ENCODE data around the gene PDE4A. TPM values are rescaled to one million over a fixed set of nuclear protein-coding genes. Genes with fewer than 3 reads are reported as not detected.
A peak's percentile ranks its signal among the peaks of the same experiment; 100 is the strongest.

Gene PDE4A
- polyA plus RNA-seq, 2 of the 4 experiments (the other 2 are of a cell fraction): 1.2 to 3.7 TPM

- FAIRE-seq: no peak
- CTCF ChIA-PET: interaction anchor here (0.6 to 1.6 kb wide), 4 partner anchors 9 to 258 kb away, joined by 3 to 4 read pairs (median 4); no protein-coding TSS in a partner anchor
- H3K27ac ChIP-seq: peak within 1 kb of the TSS; percentile 100
- peak in 1 of 2 experiments; percentile 52; a peak in 1 of 4 replicates for TF ChIP-seq CEBPB (IDR thresholded peaks at IDR 0.05)
- no peak for TF ChIP-seq HES2 (IDR thresholded peaks at IDR 0.05)
- no peak for TF ChIP-seq PBX3 (IDR thresholded peaks at IDR 0.05)
- TF ChIP-seq NFE2L2 (conservative IDR thresholded peaks at IDR 0.05; ENCODE audit: low read length): no peak
- no peak for TF ChIP-seq RCOR1 (IDR thresholded peaks at IDR 0.05; ENCODE audit: low read depth, low read length)
- no peak for TF ChIP-seq CHD4 (IDR thresholded peaks at IDR 0.05; ENCODE audit: borderline replicate concordance)
- peak in 1 of 2 experiments; percentile 5; a peak in 2 of 5 replicates for TF ChIP-seq JUN (IDR thresholded peaks at IDR 0.05)
- no peak for TF ChIP-seq ATOH8 (CRISPR knock-in tag; IDR thresholded peaks at IDR 0.05; ENCODE audit: low read depth)
- no peak for TF ChIP-seq KDM1A (IDR thresholded peaks at IDR 0.05; ENCODE audit: low read depth)
- TF ChIP-seq BCL3 (IDR thresholded peaks at IDR 0.05): 0 out of 3 replicates have a peak, but pooled peaks have one; percentile 3
- no peak for TF ChIP-seq MAZ (IDR thresholded peaks at IDR 0.05; ENCODE audit: borderline replicate concordance, low read depth, low read length)
- peak; percentile 27; the same call in 1 of the 2 replicates for TF ChIP-seq FOXS1 (CRISPR knock-in tag; IDR thresholded peaks at IDR 0.05)
- TF ChIP-seq SREBF2 (IDR thresholded peaks at IDR 0.05): no peak
- peak; percentile 43; the same call in 1 of the 2 replicates for TF ChIP-seq TFCP2L1 (CRISPR knock-in tag; IDR thresholded peaks at IDR 0.05)
- TF ChIP-seq NR3C1 (IDR thresholded peaks at IDR 0.05): no peak
- no peak for TF ChIP-seq EHF (CRISPR knock-in tag; IDR thresholded peaks at IDR 0.05)
- TF ChIP-seq MAX (IDR thresholded peaks at IDR 0.05): peak; percentile 79
- peak; percentile 73; the same call in 1 of the 2 replicates for TF ChIP-seq HOXB13 (CRISPR knock-in tag; IDR thresholded peaks at IDR 0.05; ENCODE audit: low read depth)
- TF ChIP-seq EHMT2 (IDR thresholded peaks at IDR 0.05; ENCODE audit: low read depth): no peak
- TF ChIP-seq HOXA7 (CRISPR knock-in tag; IDR thresholded peaks at IDR 0.05): no peak
- TF ChIP-seq E2F6 (IDR thresholded peaks at IDR 0.05; ENCODE audit: borderline replicate concordance, low read depth): peak; percentile 97
- TF ChIP-seq POLR2AphosphoS2 (conservative IDR thresholded peaks at IDR 0.05; ENCODE audit: low read length): no peak
- peak within 1 kb of the TSS; percentile 98 for H3K4me2 ChIP-seq
- peaks cover 21% of the 10 kb centered on the region for H3K4me1 ChIP-seq
- H3K4me3 ChIP-seq: peak within 1 kb of the TSS; percentile 84
- 45% methylated on average over 37 of the region's 73 CpGs for WGBS (ENCODE audit: missing lambda C conversion rate)
- POLR2A ChIA-PET: interaction anchor here (0.6 to 0.7 kb wide), 2 partner anchors 15 to 35 kb away, joined by 3 read pairs; no protein-coding TSS in a partner anchor
- peak; percentile 29 to 53 for DNase-seq (ENCODE audit: low read depth in 1 of 2, low spot score in 1 of 2)
- no peaks in the 10 kb centered on the region for H3K9me3 ChIP-seq
- ATAC-seq: peak; percentile 53 to 65
Measured at GRCh38 chr19:10503002-10503789, 82.9 kb downstream of the PDE4A start, which contains the start of gene KEAP1. TSS of gene KEAP1 (minus strand) at chr19:10503356. CDS start at chr19:10500033, 3,323 bp downstream.

All from A549 (cell line).